HFFc6 (cell line): ENCODE data around the gene FYB1. TPM values are rescaled to one million over a fixed set of nuclear protein-coding genes. Genes with fewer than 3 reads are reported as not detected.
A peak's percentile ranks its signal among the peaks of the same experiment; 100 is the strongest.

Source experiments
- DNase-seq: peaks from one replicate; pipeline ENCODE4 v3.0.0-alpha.2; 2018
- H3K27ac Mint-ChIP-seq: 2 replicates; pipeline ENCODE4 v1.8.0; 2020; ENCODE audit warnings: mild to moderate bottlenecking, mixed read lengths
- H3K27me3 Mint-ChIP-seq: 2 replicates; pipeline ENCODE4 v1.8.0; 2021; ENCODE audit warnings: mild to moderate bottlenecking, moderate library complexity, mixed read lengths; ENCODE audit not compliant: insufficient read depth
- H3K36me3 Mint-ChIP-seq: 2 replicates; pipeline ENCODE4 v1.8.0; 2021; ENCODE audit warnings: low read depth, mixed read lengths
- H3K4me1 Mint-ChIP-seq: 2 replicates; pipeline ENCODE4 v1.8.0; 2020; ENCODE audit warnings: low read depth, mixed read lengths
- H3K4me3 Mint-ChIP-seq: 2 replicates; pipeline ENCODE4 v1.8.0; 2020; ENCODE audit warnings: mild to moderate bottlenecking, moderate library complexity, mixed read lengths
- H3K9me3 Mint-ChIP-seq: 2 replicates; pipeline ENCODE4 v1.8.0; 2020; ENCODE audit warnings: mild to moderate bottlenecking, mixed read lengths
- total RNA-seq, 6 experiments: library from RNA; stranded (reverse); fragmentation: NEBNext Ultra II Directional; extraction: Animal tissue kit (Norgen Biotek cat#: 25700); gene quantifications; 2 replicates in 1 of 6; 3 replicates in 5 of 6; pipeline ENCODE4 v1.2.3, GENCODE V29; 2021
- TF ChIP-seq, protein P1 (sequence below): fragments of 200-600 bp; sonication (generic); IDR thresholded peaks from 2 replicates; pipeline ENCODE4 v1.5.0; 2021; ENCODE audit warnings: antibody characterized with exemption, mild to moderate bottlenecking

Gene FYB1
- total RNA-seq, 6 experiments from 2014 or later, result 0.32 to 1.7 (median 0.49) TPM

DNA sequence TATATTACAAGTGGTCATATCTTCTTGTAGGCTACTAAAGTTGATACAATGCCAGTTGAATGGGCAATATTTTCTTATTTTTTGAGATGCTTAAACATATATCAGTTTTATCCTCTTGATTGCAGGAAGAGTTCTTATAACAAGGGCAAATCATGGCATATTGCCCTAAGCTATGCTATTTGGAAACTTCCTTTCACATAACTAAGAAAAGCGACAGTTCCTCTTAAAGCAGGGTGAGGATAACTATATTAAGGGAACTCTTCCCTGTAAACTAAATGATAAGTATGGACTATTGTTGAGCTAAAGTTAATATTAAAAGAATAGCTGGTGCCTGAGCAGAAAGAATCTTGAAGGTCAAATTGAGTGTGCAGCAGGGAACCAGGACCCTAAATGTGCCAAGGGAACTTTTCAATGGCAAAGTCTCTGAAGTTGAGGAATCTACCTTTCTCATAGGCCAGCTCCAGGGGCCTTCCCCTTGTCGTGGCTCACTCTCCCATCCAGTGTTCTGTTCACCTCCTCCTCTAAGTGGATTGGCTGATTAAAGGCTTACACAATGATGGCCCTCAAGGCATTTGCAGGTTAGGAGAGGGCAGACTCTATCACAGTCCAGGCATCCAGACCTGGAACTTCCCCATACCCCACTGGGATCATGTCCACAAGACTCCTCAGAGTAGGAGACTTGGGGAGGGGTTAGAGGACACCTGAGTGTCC, 26.8 kb downstream of the FYB1 start:
- Mint-ChIP-seq H3K27me3 (no peaks in the 10 kb centered on the region), H3K4me1 (peaks cover 95% of the 10 kb centered on the region), H3K27ac (no peak overlapping the region), H3K36me3 (no peaks in the 10 kb centered on the region), H3K4me3 (no peak overlapping the region), H3K9me3 (no peaks in the 10 kb centered on the region)
- no peak for DNase-seq
- TF ChIP-seq, protein P1, sequence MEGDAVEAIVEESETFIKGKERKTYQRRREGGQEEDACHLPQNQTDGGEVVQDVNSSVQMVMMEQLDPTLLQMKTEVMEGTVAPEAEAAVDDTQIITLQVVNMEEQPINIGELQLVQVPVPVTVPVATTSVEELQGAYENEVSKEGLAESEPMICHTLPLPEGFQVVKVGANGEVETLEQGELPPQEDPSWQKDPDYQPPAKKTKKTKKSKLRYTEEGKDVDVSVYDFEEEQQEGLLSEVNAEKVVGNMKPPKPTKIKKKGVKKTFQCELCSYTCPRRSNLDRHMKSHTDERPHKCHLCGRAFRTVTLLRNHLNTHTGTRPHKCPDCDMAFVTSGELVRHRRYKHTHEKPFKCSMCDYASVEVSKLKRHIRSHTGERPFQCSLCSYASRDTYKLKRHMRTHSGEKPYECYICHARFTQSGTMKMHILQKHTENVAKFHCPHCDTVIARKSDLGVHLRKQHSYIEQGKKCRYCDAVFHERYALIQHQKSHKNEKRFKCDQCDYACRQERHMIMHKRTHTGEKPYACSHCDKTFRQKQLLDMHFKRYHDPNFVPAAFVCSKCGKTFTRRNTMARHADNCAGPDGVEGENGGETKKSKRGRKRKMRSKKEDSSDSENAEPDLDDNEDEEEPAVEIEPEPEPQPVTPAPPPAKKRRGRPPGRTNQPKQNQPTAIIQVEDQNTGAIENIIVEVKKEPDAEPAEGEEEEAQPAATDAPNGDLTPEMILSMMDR, result no peak

DNA sequence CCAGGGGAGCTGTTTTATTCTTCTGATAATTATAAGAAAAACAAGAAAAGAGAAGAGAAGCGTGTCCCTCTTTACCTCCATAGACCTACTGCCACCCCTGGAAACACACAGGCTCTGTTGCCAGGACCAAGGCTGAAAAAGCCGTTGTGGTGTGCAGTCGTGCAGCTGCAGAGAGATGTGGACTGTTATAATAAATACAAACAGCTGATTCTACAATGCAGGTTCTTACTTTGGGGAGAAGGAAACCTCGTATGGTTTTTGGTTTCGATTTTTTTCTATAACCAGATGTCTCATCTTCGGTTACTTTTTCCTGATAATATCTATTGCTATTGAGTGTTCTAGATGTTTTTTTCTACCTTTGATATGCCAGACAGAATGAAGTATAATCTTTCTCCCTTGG, 28.1 kb downstream of the FYB1 start:
- H3K27me3 Mint-ChIP-seq, result no peaks in the 10 kb centered on the region
- H3K4me1 Mint-ChIP-seq, result peaks cover 90% of the 10 kb centered on the region
- TF ChIP-seq, protein P1, result no peak
- H3K27ac Mint-ChIP-seq, result no peak overlapping the region
- H3K9me3 Mint-ChIP-seq, result no peaks in the 10 kb centered on the region
- DNase-seq, result no peak
- H3K4me3 Mint-ChIP-seq, result peak overlapping the region; percentile 13
- H3K36me3 Mint-ChIP-seq, result no peaks in the 10 kb centered on the region

GRCh38 chr5:39190311-39191102, 28.9 kb downstream of the FYB1 start:
- H3K4me3 Mint-ChIP-seq, result peak overlapping the region; percentile 13; the same call in 1 of the 2 replicates
- peaks cover 85% of the 10 kb centered on the region for H3K4me1 Mint-ChIP-seq
- TF ChIP-seq, protein P1, result no peak
- H3K36me3 Mint-ChIP-seq, result no peaks in the 10 kb centered on the region
- no peaks in the 10 kb centered on the region for H3K27me3 Mint-ChIP-seq
- no peaks in the 10 kb centered on the region for H3K9me3 Mint-ChIP-seq
- no peak overlapping the region for H3K27ac Mint-ChIP-seq
- no peak for DNase-seq

- TF ChIP-seq, protein P1, result no peak
- Mint-ChIP-seq H3K27me3 (no peaks in the 10 kb centered on the region), H3K4me3 (no peak overlapping the region), H3K27ac (no peak overlapping the region), H3K4me1 (peaks cover 75% of the 10 kb centered on the region), H3K9me3 (no peaks in the 10 kb centered on the region), H3K36me3 (no peaks in the 10 kb centered on the region)
- no peak for DNase-seq
Observed at GRCh38 chr5:39189292-39189955, 29.9 kb downstream of the FYB1 start.

GRCh38 chr5:39187831-39188731, 31.3 kb downstream of the FYB1 start:
- peaks cover 67% of the 10 kb centered on the region for H3K4me1 Mint-ChIP-seq
- no peaks in the 10 kb centered on the region for H3K36me3 Mint-ChIP-seq
- TF ChIP-seq, protein P1, result no peak
- H3K27me3 Mint-ChIP-seq, result no peaks in the 10 kb centered on the region
- DNase-seq, result peak; percentile 19
- no peaks in the 10 kb centered on the region for H3K9me3 Mint-ChIP-seq
- no peak overlapping the region for H3K27ac Mint-ChIP-seq
- no peak overlapping the region for H3K4me3 Mint-ChIP-seq
